H9 (cell line): ENCODE results near the gene AFDN. TPM values are rescaled to one million over a fixed set of nuclear protein-coding genes. Genes with fewer than 3 reads are reported as not detected.

Experiments
- DNase-seq: peaks from one replicate; pipeline ENCODE4 v3.0.0-alpha.2; 2017
- H2AFZ ChIP-seq: one replicate; pipeline ENCODE4 v1.6.1; 2013; ENCODE audit warnings: mild to moderate bottlenecking, low read length, control low read depth, moderate library complexity
- H2AK5ac ChIP-seq: 2 replicates; pipeline ENCODE4 v1.6.1; 2013; ENCODE audit warnings: low read length, control low read depth, mixed read lengths; ENCODE audit not compliant: insufficient read length
- H2BK120ac ChIP-seq: one replicate; pipeline ENCODE4 v1.6.1; 2013; ENCODE audit warnings: low read depth, mild to moderate bottlenecking, low read length, control low read depth, inconsistent platforms; ENCODE audit not compliant: poor library complexity, severe bottlenecking
- H2BK12ac ChIP-seq: 2 replicates; pipeline ENCODE4 v1.6.1; 2013; ENCODE audit warnings: low read length, control low read depth, mixed read lengths, low read depth; ENCODE audit not compliant: insufficient read length
- H2BK15ac ChIP-seq: 2 replicates; pipeline ENCODE4 v1.6.1; 2013; ENCODE audit warnings: low read depth, low read length, control low read depth
- H2BK20ac ChIP-seq: one replicate; pipeline ENCODE4 v1.6.1; 2013; ENCODE audit warnings: low read depth, mild to moderate bottlenecking, low read length, control low read depth, inconsistent platforms; ENCODE audit not compliant: poor library complexity, severe bottlenecking
- H2BK5ac ChIP-seq: 2 replicates; pipeline ENCODE4 v1.6.1; 2013; ENCODE audit warnings: low read length, control low read depth, mixed read lengths; ENCODE audit not compliant: insufficient read length
- H3K14ac ChIP-seq: 2 replicates; pipeline ENCODE4 v1.6.1; 2013; ENCODE audit warnings: low read length, control low read depth; ENCODE audit not compliant: insufficient read depth
- H3K18ac ChIP-seq: 2 replicates; pipeline ENCODE4 v1.6.1; 2013; ENCODE audit warnings: low read depth, mild to moderate bottlenecking, mixed read lengths, low read length, control low read depth; ENCODE audit not compliant: insufficient read length
- H3K23ac ChIP-seq: 2 replicates; pipeline ENCODE4 v1.6.1; 2013; ENCODE audit warnings: low read length, control low read depth, mixed read lengths, low read depth; ENCODE audit not compliant: insufficient read length
- H3K23me2 ChIP-seq: 2 replicates; pipeline ENCODE4 v1.6.1; 2013; ENCODE audit warnings: low read depth, mild to moderate bottlenecking, mixed read lengths, low read length, control low read depth; ENCODE audit not compliant: insufficient read length, poor library complexity, severe bottlenecking
- H3K27ac ChIP-seq: 2 replicates; pipeline ENCODE4 v1.5.1; 2013; ENCODE audit warnings: low read length, control low read depth, mixed read lengths, low read depth; ENCODE audit not compliant: insufficient read length
- H3K27me3 ChIP-seq: 2 replicates; pipeline ENCODE4 v1.6.1; 2013; ENCODE audit warnings: low read length, control low read depth, inconsistent platforms; ENCODE audit not compliant: insufficient read depth
- H3K4ac ChIP-seq: 2 replicates; pipeline ENCODE4 v1.6.1; 2013; ENCODE audit warnings: low read depth, mild to moderate bottlenecking, control low read depth, inconsistent platforms, low read length, moderate library complexity
- H3K4me1 ChIP-seq: 2 replicates; pipeline ENCODE4 v1.6.1; 2013; ENCODE audit warnings: low read length, control low read depth, inconsistent platforms; ENCODE audit not compliant: insufficient read depth
- H3K4me2 ChIP-seq: 2 replicates; pipeline ENCODE4 v1.6.1; 2013; ENCODE audit warnings: low read length, control low read depth, mixed read lengths; ENCODE audit not compliant: insufficient read length, insufficient read depth
- H3K56ac ChIP-seq: 2 replicates; pipeline ENCODE4 v1.6.1; 2013; ENCODE audit warnings: low read depth, mild to moderate bottlenecking, mixed read lengths, low read length, control low read depth; ENCODE audit not compliant: insufficient read length
- H3K79me1 ChIP-seq: 2 replicates; pipeline ENCODE4 v1.6.1; 2013; ENCODE audit warnings: low read depth, mild to moderate bottlenecking, moderate library complexity, low read length, control low read depth, inconsistent platforms; ENCODE audit not compliant: insufficient read depth, poor library complexity, severe bottlenecking
- H3K79me2 ChIP-seq: 2 replicates; pipeline ENCODE4 v1.6.1; 2013; ENCODE audit warnings: low read length, control low read depth, inconsistent platforms; ENCODE audit not compliant: insufficient read depth
- H3K9ac ChIP-seq: 2 replicates; pipeline ENCODE4 v1.6.1; 2013; ENCODE audit warnings: low read length, control low read depth, mixed read lengths; ENCODE audit not compliant: insufficient read length; ENCODE audit errors: extremely low read depth
- H3K9me3 ChIP-seq: one replicate; pipeline ENCODE4 v1.6.1; 2013; ENCODE audit warnings: low read depth, low read length, inconsistent platforms; ENCODE audit not compliant: control insufficient read depth
- H3T11ph ChIP-seq: one replicate; pipeline ENCODE4 v1.6.1; 2013; ENCODE audit warnings: mild to moderate bottlenecking, low read length, control low read depth, inconsistent platforms
- H4K20me1 ChIP-seq: one replicate; pipeline ENCODE4 v1.6.1; 2013; ENCODE audit not compliant: control insufficient read depth, insufficient read length, insufficient read depth
- H4K5ac ChIP-seq: 2 replicates; pipeline ENCODE4 v1.6.1; 2013; ENCODE audit warnings: low read depth, mild to moderate bottlenecking, mixed read lengths, low read length, control low read depth; ENCODE audit not compliant: insufficient read length
- H4K8ac ChIP-seq: replicated peaks from 2 replicates; pipeline ENCODE4 v1.6.1; 2013; ENCODE audit warnings: low read length, control low read depth, mixed read lengths, low read depth; ENCODE audit not compliant: insufficient read length
- H4K91ac ChIP-seq: 2 replicates; pipeline ENCODE4 v1.6.1; 2013; ENCODE audit warnings: low read depth, mild to moderate bottlenecking, moderate library complexity, mixed read lengths, low read length, control low read depth; ENCODE audit not compliant: insufficient read length
- H3K27ac Mint-ChIP-seq, 3 experiments: 2 replicates in 2 of 3; 3 replicates in 1 of 3; pipeline ENCODE4 v1.8.0; 2020 to 2021; ENCODE audit warnings: mixed read lengths in 3 of 3, mild to moderate bottlenecking in 1 of 3, moderate library complexity in 1 of 3
- H3K27me3 Mint-ChIP-seq: 2 replicates; pipeline ENCODE4 v1.8.0; 2021; ENCODE audit warnings: low read depth, mild to moderate bottlenecking, moderate library complexity, mixed read lengths
- H3K36me3 Mint-ChIP-seq, 3 experiments: 2 replicates in 2 of 3; 3 replicates in 1 of 3; pipeline ENCODE4 v1.8.0; 2020 to 2021; ENCODE audit warnings: low read depth in 3 of 3, mixed read lengths in 3 of 3; ENCODE audit not compliant: insufficient read depth in 1 of 3
- H3K4me1 Mint-ChIP-seq, 2 experiments: 2 replicates each; pipeline ENCODE4 v1.8.0; 2020; ENCODE audit warnings: mixed read lengths in 2 of 2
- H3K4me3 Mint-ChIP-seq, 2 experiments: 2 replicates in 1 of 2; 3 replicates in 1 of 2; pipeline ENCODE4 v1.8.0; 2020 to 2021; ENCODE audit warnings: mild to moderate bottlenecking in 2 of 2, mixed read lengths in 2 of 2, moderate library complexity in 1 of 2
- H3K9me3 Mint-ChIP-seq, 2 experiments: 2 replicates in 1 of 2; 3 replicates in 1 of 2; pipeline ENCODE4 v1.8.0; 2020; ENCODE audit warnings: mild to moderate bottlenecking in 2 of 2, mixed read lengths in 2 of 2, moderate library complexity in 1 of 2
- CTCF ChIP-seq: fragments of 200-600 bp; sonication (generic); conservative IDR thresholded peaks from 3 replicates; pipeline ENCODE4 v1.8.0; 2021; ENCODE audit warnings: antibody characterized with exemption, mild to moderate bottlenecking
- WGBS: extraction: QIAGEN DNeasy Blood & Tissue Kit; methylation state at CpG from one replicate; pipeline ENCODE4 v1.1.7; 2013; ENCODE audit warnings: missing lambda C conversion rate, low lambda C conversion rate, mixed read lengths; ENCODE audit not compliant: insufficient read length; ENCODE audit errors: extremely low coverage; 5-methylcytosine and 5-hydroxymethylcytosine counted together
- total RNA-seq: library from RNA; stranded (reverse); gene quantifications from 2 replicates; pipeline ENCODE4 v1.2.1, GENCODE V29; 2021

The AFDN gene
- total RNA-seq, 1 experiment from 2014 or later, result 157 TPM

GRCh38 chr6:168021581-168021980 is 194.9 kb downstream of the AFDN start:
- H3K79me1 ChIP-seq, result no peaks in the 10 kb centered on the region
- no peak overlapping the region for H3K18ac ChIP-seq
- no peak overlapping the region for H2AK5ac ChIP-seq
- no peak overlapping the region for H3K56ac ChIP-seq
- no peak overlapping the region for H4K8ac ChIP-seq
- no peak overlapping the region for H3K27ac Mint-ChIP-seq
- no peak overlapping the region for H4K91ac ChIP-seq
- no CpG with 5 or more reads among the region's 5 CpGs for WGBS
- H3K4me1 ChIP-seq, result no peaks in the 10 kb centered on the region
- no peak overlapping the region for H2BK15ac ChIP-seq
- H3K27me3 Mint-ChIP-seq, result no peaks in the 10 kb centered on the region; the same call in 1 of the 2 replicates
- no peaks in the 10 kb centered on the region for H3K27me3 ChIP-seq
- H3K4me1 Mint-ChIP-seq, result peaks cover 16 to 22% of the 10 kb centered on the region in 2 experiments
- H3K27ac ChIP-seq, result no peak overlapping the region
- no peak overlapping the region for H3K23ac ChIP-seq
- H3K4me3 Mint-ChIP-seq, result no peak overlapping the region
- H3K4ac ChIP-seq, result no peak overlapping the region
- no peak overlapping the region for H2AFZ ChIP-seq
- TF ChIP-seq CTCF, result no peak
- no peaks in the 10 kb centered on the region for H3K79me2 ChIP-seq
- H2BK5ac ChIP-seq, result no peak overlapping the region
- H4K20me1 ChIP-seq, result no peaks in the 10 kb centered on the region
- no peaks in the 10 kb centered on the region for H3K9me3 ChIP-seq
- H3K23me2 ChIP-seq, result no peaks in the 10 kb centered on the region
- no peak overlapping the region for H2BK20ac ChIP-seq
- H3T11ph ChIP-seq, result no peak overlapping the region
- H4K5ac ChIP-seq, result no peak overlapping the region
- no peak overlapping the region for H3K4me2 ChIP-seq
- peaks cover 0 to 5% (median 0%) of the 10 kb centered on the region in 3 experiments; a peak in 1 of 7 replicates for H3K36me3 Mint-ChIP-seq
- H3K9me3 Mint-ChIP-seq, result no peaks in the 10 kb centered on the region; a peak in 1 of 5 replicates
- H3K9ac ChIP-seq, result no peak overlapping the region
- no peak overlapping the region for H2BK120ac ChIP-seq
- no peak for DNase-seq
- no peak overlapping the region for H3K14ac ChIP-seq
- H2BK12ac ChIP-seq, result no peak overlapping the region

Other genes with a start within 250 kb of the AFDN start
- gene KIF25, start 170.8 kb downstream of the AFDN start, total RNA-seq, result 0.22 and 0.59 TPM in 2 replicates